Head of caudate nucleus (tissue), 42 donors: ENCODE data around the gene NHLH1.
A peak's percentile ranks its signal among the peaks of the same experiment; 100 is the strongest.
"Not testable (repeated sequence)": the region's sequence is repeated elsewhere in the genome, so short reads cannot be mapped to it uniquely, and the experiment has no call there.

Experiments
- DNase-seq, 42 donors: peaks; one replicate each; pipeline versions ENCODE4 v3.0.0 to v3.0.0-alpha.2; 2020 to 2021; ENCODE audit warnings: mixed read lengths in 7 of 42
- intact Hi-C: fragments of 100-400 bp; cut with DNase I; formaldehyde crosslinking; loops from one replicate; pipeline ENCODE4 v1.15.0; 2022

Gene NHLH1

DNA sequence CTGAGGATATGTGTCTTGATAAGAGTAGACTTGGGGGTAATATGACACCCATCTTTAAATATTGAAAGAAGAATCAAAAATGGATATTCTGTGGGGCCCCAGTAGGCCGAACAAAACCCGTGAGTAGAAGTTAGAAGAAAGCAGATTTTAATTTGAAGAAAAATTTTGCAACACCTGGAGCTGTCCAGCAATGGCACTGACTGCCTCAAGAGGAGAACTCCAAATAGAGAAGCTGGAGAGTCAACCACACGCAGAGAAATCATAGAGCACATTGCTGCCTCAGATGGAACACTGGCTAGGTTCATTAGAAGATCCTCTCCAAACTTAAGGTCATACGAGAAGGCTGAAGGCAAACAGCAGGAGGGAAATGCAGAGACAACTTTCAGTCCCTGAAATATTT is 6.8 kb downstream of the NHLH1 start:
- DNase-seq: no peak
- intact Hi-C loops: loop anchor here (10.0 kb wide), 1 partner anchor 119 kb away; no protein-coding TSS in a partner anchor

GRCh38 chr1:160374306-160375110 is 7.6 kb downstream of the NHLH1 start:
- peak in 13 of 42 donors; percentile 17 to 68 (median 24) for DNase-seq
- intact Hi-C loops: loop anchor here (5.0 to 10.0 kb wide), 2 partner anchors 120 to 332 kb away; no protein-coding TSS in a partner anchor

- intact Hi-C loops: loop anchor here (5.0 to 10.0 kb wide), 2 partner anchors 121 to 334 kb away; no protein-coding TSS in a partner anchor
- DNase-seq: peak in 34 of 42 donors; percentile 12 to 64 (median 31)
Observed at GRCh38 chr1:160375788-160376524, 9.1 kb downstream of the NHLH1 start.

DNA sequence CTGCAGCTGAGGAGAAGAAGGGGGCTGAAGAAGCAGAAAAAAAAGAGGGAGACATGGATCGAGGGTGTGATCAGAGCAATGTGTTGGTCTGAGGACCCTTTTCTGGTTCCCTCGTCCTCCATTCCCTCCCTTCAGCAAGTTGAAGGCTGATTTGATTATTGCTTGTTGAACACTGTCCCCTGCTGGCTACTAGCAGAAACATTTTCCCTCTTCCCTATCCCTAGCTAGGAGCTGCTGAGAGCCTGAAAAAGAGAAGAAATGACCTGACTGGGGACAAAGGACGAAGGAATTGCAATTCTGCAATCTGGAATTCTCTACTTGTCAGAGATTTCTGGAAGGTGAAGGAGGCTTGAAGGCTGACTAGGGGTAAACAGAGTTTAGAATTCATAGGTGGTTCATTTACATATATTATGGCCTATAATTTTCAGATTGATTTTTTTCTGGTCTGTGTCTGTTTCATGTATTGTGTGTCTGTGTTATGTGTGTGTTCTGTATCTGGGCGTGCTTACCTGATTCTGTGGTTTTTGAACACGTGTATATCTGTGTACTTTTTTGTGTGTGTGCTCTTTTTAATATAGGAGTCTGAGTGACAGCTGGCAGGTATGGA is 9.8 kb downstream of the NHLH1 start:
- DNase-seq: peak in 27 of 42 donors; percentile 43 to 83 (median 69)
- intact Hi-C loops: loop anchor here (5.0 to 10.0 kb wide), 2 partner anchors 122 to 334 kb away; no protein-coding TSS in a partner anchor

GRCh38 chr1:160377585-160378206 is 10.8 kb downstream of the NHLH1 start:
- DNase-seq: peak in 2 of 42 donors; percentile 18 to 27
- intact Hi-C loops: loop anchor here (5.0 to 10.0 kb wide), 2 partner anchors 123 to 335 kb away; no protein-coding TSS in a partner anchor

DNA sequence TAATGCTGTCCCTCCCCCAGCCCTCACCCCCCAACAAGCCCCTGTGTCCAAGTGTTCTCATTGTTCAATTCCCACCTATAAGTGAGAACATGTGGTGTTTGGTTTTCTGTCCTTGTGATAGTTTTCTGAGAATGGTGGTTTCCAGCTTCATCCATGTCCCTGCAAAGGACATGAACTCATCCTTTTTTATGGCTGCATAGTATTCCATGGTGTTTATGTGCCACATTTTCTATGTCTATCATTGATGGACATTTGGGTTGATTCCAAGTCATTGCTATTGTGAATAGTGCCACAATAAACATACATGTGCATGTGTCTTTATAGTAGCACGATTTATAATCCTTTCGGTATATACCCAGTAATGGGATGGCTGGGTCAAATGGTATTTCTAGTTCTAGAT is 17.9 kb downstream of the NHLH1 start:
- intact Hi-C loops, DNase-seq: not testable (repeated sequence)

DNA sequence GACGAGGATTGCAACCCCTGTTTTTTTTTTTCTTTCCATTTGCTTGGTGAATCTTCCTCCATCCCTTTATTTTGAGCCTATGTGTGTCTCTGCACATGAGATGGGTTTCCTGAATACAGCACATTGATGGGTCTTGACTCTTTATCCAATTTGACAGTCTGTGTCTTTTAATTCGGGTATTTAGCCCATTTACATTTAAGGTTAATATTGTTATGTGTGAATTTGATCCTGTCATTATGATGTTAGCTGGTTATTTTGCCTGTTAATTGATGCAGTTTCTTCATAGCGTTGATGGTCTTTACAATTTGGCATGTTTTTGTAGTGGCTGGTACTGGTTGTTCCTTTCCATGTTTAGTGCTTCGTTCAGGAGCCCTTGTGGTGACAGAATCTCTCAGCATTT is 21.5 kb downstream of the NHLH1 start:
- intact Hi-C loops, DNase-seq: not testable (repeated sequence)

GRCh38 chr1:160394673-160395072 is 27.8 kb downstream of the NHLH1 start:
- peak in 4 of 42 donors; percentile 2 to 9 (median 6) for DNase-seq
- intact Hi-C loops: no loop called here

GRCh38 chr1:160397651-160398050 is 30.8 kb downstream of the NHLH1 start:
- intact Hi-C loops: no loop called here
- peak in 2 of 42 donors; percentile 2 to 22 for DNase-seq

DNA sequence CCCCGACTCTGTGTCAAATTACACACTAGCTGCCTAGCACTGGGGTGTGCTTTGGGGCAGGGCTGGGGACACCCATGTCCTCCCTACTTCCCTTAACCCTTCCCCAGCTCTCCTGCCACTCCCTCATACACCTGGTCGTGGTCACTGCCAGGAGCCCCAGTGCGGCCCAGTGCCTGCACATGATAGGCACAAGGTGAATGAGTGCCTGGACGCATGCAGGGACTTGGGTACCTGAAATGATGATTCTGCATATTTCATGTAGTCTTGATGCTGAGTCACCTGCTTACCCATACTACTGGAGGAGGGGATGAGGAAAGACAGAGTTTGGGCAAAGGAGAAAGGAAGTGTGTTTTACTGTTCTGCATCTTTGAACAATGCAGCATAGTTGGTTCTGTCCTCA is 32.0 kb downstream of the NHLH1 start:
- DNase-seq: peak in 4 of 42 donors; percentile 12 to 37 (median 23)
- intact Hi-C loops: no loop called here

GRCh38 chr1:160399544-160400222 is 32.8 kb downstream of the NHLH1 start:
- peak in 3 of 42 donors; percentile 17 to 43 (median 36) for DNase-seq
- intact Hi-C loops: no loop called here

GRCh38 chr1:160400223-160400645 is 33.4 kb downstream of the NHLH1 start, which contains the start of gene VANGL2:
Gene VANGL2, plus strand, starts transcription at chr1:160400564. Its CDS starts 15,274 bp downstream, at chr1:160415838.
- peak; percentile 42 to 90 (median 80) for DNase-seq
- intact Hi-C loops: no loop called here

DNA sequence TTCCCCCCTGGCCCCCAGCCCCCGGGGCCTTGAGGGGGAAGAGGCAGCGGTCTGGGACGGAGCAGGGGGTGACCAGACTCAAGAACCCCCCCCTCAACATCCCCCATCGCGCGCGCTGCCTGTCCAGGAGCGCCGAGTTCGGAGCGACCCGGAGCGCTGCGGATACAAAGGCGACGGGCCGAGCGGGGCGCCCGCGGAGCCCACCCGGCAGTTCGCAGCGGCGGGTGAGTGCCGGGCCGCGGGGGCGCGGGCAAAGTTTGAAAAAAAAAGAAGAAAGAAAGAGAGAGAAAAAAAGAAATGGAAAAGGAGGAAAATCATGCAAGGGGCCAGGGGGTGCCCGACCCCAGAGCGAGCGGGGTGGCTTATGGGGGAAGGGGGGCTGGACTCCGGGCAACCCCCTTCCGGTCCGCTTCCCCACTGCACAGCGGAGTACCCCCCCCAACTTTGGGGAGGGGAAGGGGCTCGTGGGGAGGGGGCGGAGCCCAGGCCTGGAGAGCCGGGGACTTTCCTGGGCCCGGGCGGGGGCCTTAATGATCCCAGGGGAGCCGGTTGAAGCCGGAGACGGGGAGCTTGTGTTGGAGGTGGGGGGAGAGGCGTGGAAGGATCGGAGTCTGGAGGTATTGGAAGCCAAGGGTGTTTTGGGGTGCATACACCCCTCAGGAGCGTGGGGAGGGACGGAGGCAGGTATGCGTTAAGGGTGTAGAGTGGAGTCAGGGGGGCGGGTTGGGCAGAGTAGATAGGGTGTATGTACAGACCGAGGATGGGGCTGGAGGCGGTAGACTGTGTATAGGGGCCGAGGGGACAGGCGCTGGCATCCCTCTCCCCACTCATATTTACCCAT is 34.0 kb downstream of the NHLH1 start:
- intact Hi-C loops: no loop called here
- DNase-seq: peak in 13 of 42 donors; percentile 12 to 47 (median 30)

- peak in 1 of 42 donors; percentile 41 for DNase-seq
- intact Hi-C loops: no loop called here
Observed at GRCh38 chr1:160401487-160401805, 34.6 kb downstream of the NHLH1 start.

- DNase-seq: peak in 4 of 42 donors; percentile 2 to 28 (median 6)
- intact Hi-C loops: no loop called here
Observed at GRCh38 chr1:160402001-160402795, 35.3 kb downstream of the NHLH1 start.

DNA sequence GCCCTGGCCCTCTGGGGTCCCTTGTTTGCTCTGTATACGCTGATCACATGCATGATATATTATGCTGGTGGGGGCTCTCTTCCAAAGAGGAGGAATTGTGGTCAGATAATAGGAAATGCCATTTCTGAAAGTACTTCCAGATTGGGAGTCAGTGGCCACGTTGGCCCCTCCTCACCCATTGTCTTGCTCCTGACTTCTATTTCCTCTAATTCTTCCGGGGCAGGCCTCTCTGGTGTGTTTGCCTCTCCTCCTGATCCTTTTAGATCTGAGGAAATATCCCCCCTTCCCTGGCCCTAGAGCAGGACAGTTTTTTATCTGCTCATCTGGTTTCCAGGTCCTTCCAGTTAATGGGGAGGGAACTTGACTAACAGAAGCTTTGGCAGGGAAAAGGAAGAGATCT is 36.4 kb downstream of the NHLH1 start:
- peak in 2 of 42 donors; percentile 10 to 32 for DNase-seq
- intact Hi-C loops: no loop called here
